H1 (cell line): ENCODE data around the gene NOC2L. TPM values are rescaled to one million over a fixed set of nuclear protein-coding genes. Genes with fewer than 3 reads are reported as not detected.

Source experiments
- CTCF ChIA-PET: fragments of 300-600 bp; sonication (Branson Sonifier 250); formaldehyde crosslinking; loops from one replicate; lab custom pipeline; 2021; ENCODE audit not compliant: partially characterized antibody; lab: Charles Lee
- POLR2A ChIA-PET: fragments of 300-600 bp; sonication (Branson Sonifier 250); formaldehyde crosslinking; loops from one replicate; lab custom pipeline; 2021; ENCODE audit warnings: inconsistent platforms; ENCODE audit not compliant: partially characterized antibody; lab: Charles Lee
- DNase-seq, 2 experiments: peaks; one replicate each; pipeline versions ENCODE4 v3.0.0 to v3.0.0-alpha.2; 2010 to 2022; ENCODE audit warnings: low spot score in 2 of 2, low read depth in 1 of 2, mixed read lengths in 1 of 2
- FAIRE-seq: peaks from 2 replicates; lab custom pipeline; 2011; peaks lifted over from hg19 to GRCh38; lab: Jason Lieb, UNC
- H2AFZ ChIP-seq: 2 replicates; pipeline ENCODE4 v1.8.1; 2012; ENCODE audit warnings: low read length, inconsistent platforms
- H2AK5ac ChIP-seq: 2 replicates; pipeline ENCODE4 v1.6.1; 2013; ENCODE audit warnings: low read depth, low read length
- H2BK120ac ChIP-seq: replicated peaks from 2 replicates; pipeline ENCODE3; 2013; ENCODE audit warnings: low read depth, low read length, inconsistent platforms
- H2BK12ac ChIP-seq: 2 replicates; pipeline ENCODE4 v1.6.1; 2013; ENCODE audit warnings: low read depth, low read length
- H2BK15ac ChIP-seq: 2 replicates; pipeline ENCODE4 v1.6.1; 2013; ENCODE audit warnings: low read length
- H2BK20ac ChIP-seq: 2 replicates; pipeline ENCODE4 v1.6.1; 2013; ENCODE audit warnings: low read length
- H2BK5ac ChIP-seq: 2 replicates; pipeline ENCODE4 v1.6.1; 2013; ENCODE audit warnings: low read depth, low read length
- H3K14ac ChIP-seq: 2 replicates; pipeline ENCODE4 v1.6.1; 2013; ENCODE audit warnings: inconsistent platforms; ENCODE audit not compliant: insufficient read length
- H3K18ac ChIP-seq: 2 replicates; pipeline ENCODE4 v1.6.1; 2013; ENCODE audit warnings: low read length; ENCODE audit errors: extremely low read depth
- H3K23ac ChIP-seq: 2 replicates; pipeline ENCODE4 v1.6.1; 2013; ENCODE audit warnings: inconsistent platforms; ENCODE audit not compliant: insufficient read length
- H3K23me2 ChIP-seq: 2 replicates; pipeline ENCODE4 v1.6.1; 2013; ENCODE audit warnings: low read depth, low read length
- H3K27ac ChIP-seq: 2 replicates; pipeline ENCODE4 v1.6.1; 2011; ENCODE audit warnings: low read depth, low read length, inconsistent platforms
- H3K27me3 ChIP-seq, 4 experiments: replicated peaks in 1 of 4; 1 replicate in 1 of 4; 2 replicates in 3 of 4; pipeline versions ENCODE4 v1.6.1 to v1.8.1; 2011 to 2013; ENCODE audit warnings: low read length in 3 of 4, mild to moderate bottlenecking in 3 of 4, inconsistent platforms in 2 of 4, mixed read lengths in 2 of 4, moderate library complexity in 1 of 4; ENCODE audit not compliant: control insufficient read depth in 3 of 4, insufficient read depth in 3 of 4; ENCODE audit errors: extremely low read depth in 1 of 4
- H3K36me3 ChIP-seq, 4 experiments: 2 replicates each; pipeline versions ENCODE4 v1.6.1 to v1.8.1; 2011 to 2013; ENCODE audit warnings: mild to moderate bottlenecking in 4 of 4, low read length in 3 of 4, moderate library complexity in 2 of 4, control low read depth in 1 of 4, inconsistent platforms in 1 of 4; ENCODE audit not compliant: insufficient read depth in 4 of 4, control insufficient read depth in 2 of 4
- H3K4ac ChIP-seq: replicated peaks from 2 replicates; pipeline ENCODE3; 2013; ENCODE audit warnings: low read length, low read depth, mixed read lengths, inconsistent platforms; ENCODE audit not compliant: insufficient read length
- H3K4me1 ChIP-seq, 4 experiments: replicated peaks in 1 of 4; 1 replicate in 1 of 4; 2 replicates in 3 of 4; pipeline versions ENCODE4 v1.6.1 to v1.8.1; 2011 to 2013; ENCODE audit warnings: low read length in 3 of 4, inconsistent platforms in 2 of 4, mixed read lengths in 1 of 4; ENCODE audit not compliant: insufficient read depth in 4 of 4, control insufficient read depth in 3 of 4
- H3K4me2 ChIP-seq, 2 experiments: 2 replicates each; pipeline versions ENCODE4 v1.6.1 to v1.8.1; 2011 to 2013; ENCODE audit warnings: low read depth in 2 of 2, low read length in 2 of 2, control low read depth in 1 of 2, inconsistent platforms in 1 of 2, mild to moderate bottlenecking in 1 of 2; ENCODE audit not compliant: insufficient read depth in 1 of 2
- H3K4me3 ChIP-seq, 4 experiments: fragments of 200-600, 300-600 bp in 1 of 4; sonication (generic), shearing (Covaris generic), sonication (Bioruptor Twin) in 1 of 4; 2 replicates each; pipeline versions ENCODE4 v1.5.1 to v1.8.1; 2011 to 2016; ENCODE audit warnings: low read length in 4 of 4, low read depth in 3 of 4, control low read depth in 2 of 4, inconsistent platforms in 2 of 4, mild to moderate bottlenecking in 2 of 4, mixed read lengths in 1 of 4, moderate library complexity in 1 of 4; ENCODE audit not compliant: insufficient read depth in 2 of 4; ENCODE audit errors: extremely low read depth in 1 of 4
- H3K56ac ChIP-seq: replicated peaks from 2 replicates; pipeline ENCODE3; 2013; ENCODE audit warnings: low read depth, mild to moderate bottlenecking, mixed read lengths, low read length, inconsistent platforms; ENCODE audit not compliant: insufficient read length
- H3K79me1 ChIP-seq: 2 replicates; pipeline ENCODE4 v1.6.1; 2013; ENCODE audit warnings: low read depth, low read length, control low read depth
- H3K79me2 ChIP-seq, 2 experiments: 2 replicates each; pipeline versions ENCODE4 v1.6.1 to v1.8.1; 2012 to 2013; ENCODE audit warnings: low read length in 2 of 2, mild to moderate bottlenecking in 2 of 2, inconsistent platforms in 1 of 2; ENCODE audit not compliant: insufficient read depth in 2 of 2, control insufficient read depth in 1 of 2
- H3K9ac ChIP-seq, 4 experiments: replicated peaks in 1 of 4; 1 replicate in 1 of 4; 2 replicates in 3 of 4; pipeline versions ENCODE4 v1.6.1 to v1.8.1; 2011 to 2013; ENCODE audit warnings: low read depth in 3 of 4, low read length in 3 of 4, control low read depth in 2 of 4, mild to moderate bottlenecking in 2 of 4, moderate library complexity in 2 of 4, inconsistent platforms in 1 of 4; ENCODE audit errors: extremely low read depth in 1 of 4
- H3K9me3 ChIP-seq, 2 experiments: 2 replicates each; pipeline versions ENCODE4 v1.6.1 to v1.8.1; 2012 to 2013; ENCODE audit warnings: mild to moderate bottlenecking in 2 of 2, moderate library complexity in 2 of 2, control low read depth in 1 of 2, inconsistent platforms in 1 of 2, low read depth in 1 of 2, low read length in 1 of 2, mixed read lengths in 1 of 2; ENCODE audit not compliant: insufficient read depth in 2 of 2
- H4K20me1 ChIP-seq, 2 experiments: replicated peaks in 1 of 2; 2 replicates each; pipeline versions ENCODE3 to v1.8.1; 2011 to 2013; ENCODE audit warnings: inconsistent platforms in 2 of 2, low read length in 2 of 2, mild to moderate bottlenecking in 1 of 2; ENCODE audit not compliant: insufficient read depth in 2 of 2, control insufficient read depth in 1 of 2
- H4K5ac ChIP-seq: 2 replicates; pipeline ENCODE4 v1.6.1; 2013; ENCODE audit warnings: low read length, low read depth, mixed read lengths, inconsistent platforms; ENCODE audit not compliant: insufficient read length
- H4K8ac ChIP-seq: 2 replicates; pipeline ENCODE4 v1.8.0; 2013; ENCODE audit warnings: mild to moderate bottlenecking, moderate library complexity, low read length, inconsistent platforms; ENCODE audit not compliant: insufficient read depth; ENCODE audit errors: extremely low read depth
- H4K91ac ChIP-seq: replicated peaks from 2 replicates; pipeline ENCODE3; 2013; ENCODE audit warnings: low read length, mixed read lengths, inconsistent platforms; ENCODE audit not compliant: insufficient read length
- ATF3 ChIP-seq: IDR thresholded peaks from 2 replicates; pipeline ENCODE4 v1.6.1; 2011; ENCODE audit warnings: low read depth, mild to moderate bottlenecking, low read length; ENCODE audit not compliant: insufficient read depth
- BRCA1 ChIP-seq: IDR thresholded peaks from 2 replicates; pipeline ENCODE4 v1.6.1; 2012; ENCODE audit warnings: low read depth, low read length, improper control_type of control experiment
- CBX8 ChIP-seq: fragments of 300-800, 300-1000 bp; sonication (generic); IDR thresholded peaks from 2 replicates; pipeline ENCODE4 v1.7.1; 2016; ENCODE audit warnings: low read depth, low read length, borderline replicate concordance
- EZH2 ChIP-seq: fragments of 200-600 bp; sonication (generic); IDR thresholded peaks from 2 replicates; pipeline ENCODE4 v1.7.1; 2012; ENCODE audit warnings: low read depth, mild to moderate bottlenecking, moderate library complexity, low read length, inconsistent platforms; ENCODE audit not compliant: severe bottlenecking
- KDM1A ChIP-seq: fragments of 200-600, 300-600 bp; sonication (generic); IDR thresholded peaks from 2 replicates; pipeline ENCODE4 v1.7.1; 2016; ENCODE audit warnings: mild to moderate bottlenecking, low read length, borderline replicate concordance
- RNF2 ChIP-seq: fragments of 200-900, 300-1000 bp; sonication (generic); IDR thresholded peaks from 2 replicates; pipeline ENCODE4 v1.7.1; 2016; ENCODE audit warnings: borderline replicate concordance, low read depth, mild to moderate bottlenecking, antibody characterized with exemption, low read length; ENCODE audit not compliant: poor library complexity, severe bottlenecking; ENCODE audit errors: missing control alignments
- SIX5 ChIP-seq: IDR thresholded peaks from 2 replicates; pipeline ENCODE4 v1.6.1; 2011; ENCODE audit warnings: mild to moderate bottlenecking, low read depth, low read length
- WGBS, 2 experiments: shearing (Covaris generic) in 1 of 2; methylation state at CpG; one replicate each; pipeline versions ENCODE4 v1.1.6 to v1.1.7; 2013 to 2015; ENCODE audit warnings: low lambda C conversion rate in 2 of 2, mixed read lengths in 2 of 2, inconsistent platforms in 1 of 2, low coverage in 1 of 2, missing lambda C conversion rate in 1 of 2; ENCODE audit not compliant: insufficient replicate concordance in 2 of 2, insufficient coverage in 1 of 2, insufficient read length in 1 of 2; ENCODE audit errors: extremely low coverage in 1 of 2, missing lambda C conversion rate in 1 of 2; 5-methylcytosine and 5-hydroxymethylcytosine counted together
- polyA plus RNA-seq, 7 experiments: library from polyadenylated mRNA; depleted of rRNA in 3 of 7; stranded (reverse) in 5 of 7; unstranded in 2 of 7; fragments of >200 nt in 5 of 7; fragments of 200-250 nt in 2 of 7; gene quantifications; 1 replicate in 5 of 7; 2 replicates in 1 of 7; 4 replicates in 1 of 7; pipeline versions ENCODE4 v1.2.1 to v1.2.3, GENCODE V29; 2011 to 2013; ENCODE audit warnings: missing spikeins in 2 of 7, mixed read lengths in 2 of 7
- total RNA-seq: library from RNA; stranded (reverse); fragmentation: NEBNext Ultra II Directional; extraction: Animal tissue kit (Norgen Biotek cat#: 25700); gene quantifications from 2 replicates; pipeline ENCODE4 v1.2.1, GENCODE V29; 2021

NOC2L gene
- total and polyA plus RNA-seq, 2 of the 8 experiments (the other 6 are each of a cell fraction or from before 2014, with no cell fraction given) = 74.7 to 130 TPM

GRCh38 chr1:1005774-1006304, 46.8 kb upstream of the NOC2L start:
- Histone ChIP-seq H2BK12ac (0 out of 2 replicates have a peak overlapping the region, but pooled peaks have one; percentile 90), H3K36me3 (no peaks in the 10 kb centered on the region), H3K4ac (no peak overlapping the region), H3K79me1 (no peaks in the 10 kb centered on the region), H3K14ac (no peak overlapping the region), H3K79me2 (no peaks in the 10 kb centered on the region), H2BK15ac (peak overlapping the region; percentile 40; the same call in 1 of the 2 replicates), H3K9me3 (no peaks in the 10 kb centered on the region), H4K91ac (no peak overlapping the region), H3K27ac (no peak overlapping the region), H3K23ac (no peak overlapping the region), H3K23me2 (peaks cover 6% of the 10 kb centered on the region; the same call in 1 of the 2 replicates), H2BK120ac (no peak overlapping the region), H4K5ac (no peak overlapping the region), H4K20me1 (peaks cover 0 to 2% of the 10 kb centered on the region in 2 experiments), H3K4me2 (no peak overlapping the region), H2AK5ac (no peak overlapping the region), H4K8ac (no peak overlapping the region; the same call in 1 of the 2 replicates), H2BK5ac (no peak overlapping the region), H2AFZ (no peak overlapping the region), H3K18ac (peak overlapping the region; percentile 13; the same call in 1 of the 2 replicates), H3K27me3 (peaks cover 10 to 44% (median 25%) of the 10 kb centered on the region in 4 experiments), H3K9ac (no peak overlapping the region), H2BK20ac (no peak overlapping the region), H3K4me3 (no peak overlapping the region), H3K4me1 (peaks cover 0 to 24% (median 10%) of the 10 kb centered on the region in 4 experiments; a peak in 3 of 7 replicates), H3K56ac (no peak overlapping the region)
- WGBS, 2 experiments = 84% methylated on average over 16 of the region's 23 CpGs; no CpG with 5 or more reads in 1 of the 2 experiments
- ChIA-PET POLR2A (interaction anchor here (0.9 to 2.1 kb wide), 7 partner anchors 9 to 33 kb away, joined by 3 to 11 read pairs (median 5); no protein-coding TSS in a partner anchor), CTCF (interaction anchor here (1.7 to 2.4 kb wide), 3 partner anchors 9 to 13 kb away, joined by 5 to 11 read pairs (median 10); partner anchors contain the start of gene ISG15)
- DNase-seq = no peak
- TF ChIP-seq CBX8 (no peak), KDM1A (no peak), EZH2 (no peak), SIX5 (no peak), BRCA1 (no peak), ATF3 (no peak), RNF2 (no peak)
- no peak for FAIRE-seq
